Endothelial cell (in vitro differentiated cells): Measurements from ENCODE around the gene SRC. TPM values are rescaled to one million over a fixed set of nuclear protein-coding genes. Genes with fewer than 3 reads are reported as not detected.

Experiments
- DNase-seq: peaks from one replicate; pipeline ENCODE4 v3.0.0; 2021; ENCODE audit warnings: low spot score
- H3K27ac Mint-ChIP-seq: one replicate; pipeline ENCODE4 v1.8.0; 2021; ENCODE audit warnings: mixed read lengths, inconsistent platforms; ENCODE audit not compliant: unreplicated experiment
- H3K27me3 Mint-ChIP-seq: one replicate; pipeline ENCODE4 v1.8.0; 2021; ENCODE audit warnings: mild to moderate bottlenecking, moderate library complexity, mixed read lengths, inconsistent platforms; ENCODE audit not compliant: unreplicated experiment
- H3K36me3 Mint-ChIP-seq: one replicate; pipeline ENCODE4 v1.8.0; 2021; ENCODE audit warnings: mild to moderate bottlenecking, low read depth, mixed read lengths, inconsistent platforms; ENCODE audit not compliant: unreplicated experiment
- H3K4me1 Mint-ChIP-seq: one replicate; pipeline ENCODE4 v1.8.0; 2021; ENCODE audit warnings: mild to moderate bottlenecking, mixed read lengths, inconsistent platforms; ENCODE audit not compliant: unreplicated experiment
- H3K4me3 Mint-ChIP-seq: one replicate; pipeline ENCODE4 v1.8.0; 2021; ENCODE audit warnings: mild to moderate bottlenecking, mixed read lengths, inconsistent platforms; ENCODE audit not compliant: unreplicated experiment
- H3K9me3 Mint-ChIP-seq: one replicate; pipeline ENCODE4 v1.8.0; 2021; ENCODE audit warnings: mixed read lengths, inconsistent platforms; ENCODE audit not compliant: unreplicated experiment
- CTCF ChIP-seq: fragments of 200-600 bp; sonication (generic); IDR thresholded peaks from one replicate; pipeline ENCODE4 v1.5.0; 2021; ENCODE audit warnings: antibody characterized with exemption; ENCODE audit not compliant: unreplicated experiment
- total RNA-seq: library from RNA; stranded (reverse); fragmentation: NEBNext Ultra II Directional; extraction: Animal tissue kit (Norgen Biotek cat#: 25700); gene quantifications from one replicate; pipeline ENCODE4 v1.2.1, GENCODE V29; 2021; ENCODE audit not compliant: unreplicated experiment

SRC gene
- total RNA-seq, 1 donor from 2014 or later, result 60.8 TPM

GRCh38 chr20:37299718-37300528 is 46.0 kb upstream of the SRC start:
- H3K9me3 Mint-ChIP-seq, result no peaks in the 10 kb centered on the region
- H3K27ac Mint-ChIP-seq, result peak overlapping the region; percentile 67
- H3K4me1 Mint-ChIP-seq, result peaks cover 10% of the 10 kb centered on the region
- H3K36me3 Mint-ChIP-seq, result peaks cover 29% of the 10 kb centered on the region
- DNase-seq, result no peak
- no peak for TF ChIP-seq CTCF
- H3K4me3 Mint-ChIP-seq, result no peak overlapping the region
- no peaks in the 10 kb centered on the region for H3K27me3 Mint-ChIP-seq

GRCh38 chr20:37301120-37301519 is 44.8 kb upstream of the SRC start:
- DNase-seq, result no peak
- Mint-ChIP-seq H3K4me1 (peaks cover 7% of the 10 kb centered on the region), H3K27me3 (no peaks in the 10 kb centered on the region), H3K4me3 (no peak overlapping the region), H3K27ac (no peak overlapping the region), H3K9me3 (no peaks in the 10 kb centered on the region), H3K36me3 (peaks cover 34% of the 10 kb centered on the region)
- TF ChIP-seq CTCF, result no peak

GRCh38 chr20:37301558-37301957 is 44.4 kb upstream of the SRC start:
- Mint-ChIP-seq H3K27me3 (no peaks in the 10 kb centered on the region), H3K4me1 (peaks cover 3% of the 10 kb centered on the region), H3K4me3 (peak overlapping the region; percentile 76), H3K9me3 (no peaks in the 10 kb centered on the region), H3K27ac (no peak overlapping the region), H3K36me3 (peaks cover 34% of the 10 kb centered on the region)
- DNase-seq, result no peak
- no peak for TF ChIP-seq CTCF

- Mint-ChIP-seq H3K9me3 (no peaks in the 10 kb centered on the region), H3K36me3 (peaks cover 39% of the 10 kb centered on the region), H3K4me3 (no peak overlapping the region), H3K27me3 (no peaks in the 10 kb centered on the region), H3K27ac (no peak overlapping the region), H3K4me1 (no peaks in the 10 kb centered on the region)
- TF ChIP-seq CTCF, result no peak
- DNase-seq, result no peak
Observed at GRCh38 chr20:37302981-37303380, 43.0 kb upstream of the SRC start.

GRCh38 chr20:37303637-37304036 is 42.3 kb upstream of the SRC start:
- Mint-ChIP-seq H3K36me3 (peaks cover 44% of the 10 kb centered on the region), H3K9me3 (no peaks in the 10 kb centered on the region), H3K27me3 (no peaks in the 10 kb centered on the region), H3K4me1 (no peaks in the 10 kb centered on the region), H3K4me3 (no peak overlapping the region), H3K27ac (no peak overlapping the region)
- no peak for DNase-seq
- TF ChIP-seq CTCF, result no peak
